GM10248 (cell line): ENCODE results near the gene COL23A1.

Experiments
- CTCF ChIA-PET: fragments of 300-600 bp; sonication (Branson Sonifier 250); formaldehyde crosslinking; extraction: SDS; loops from one replicate; lab custom pipeline; 2021; ENCODE audit warnings: antibody characterized with exemption; lab: Yijun Ruan, JAX
- POLR2A ChIA-PET: fragments of 350-650 bp; sonication (Branson Sonifier 250); formaldehyde crosslinking; extraction: SDS; loops from one replicate; lab custom pipeline; 2020; ENCODE audit warnings: antibody characterized with exemption; lab: Yijun Ruan, JAX
- DNase-seq: peaks from one replicate; pipeline ENCODE4 v3.0.0; 2012; ENCODE audit errors: extremely low spot score
- CTCF ChIP-seq: IDR thresholded peaks from 2 replicates; pipeline ENCODE4 v1.5.1; 2012; ENCODE audit warnings: mild to moderate bottlenecking, low read depth; ENCODE audit errors: extremely low read depth, missing control alignments, control extremely low read depth

The COL23A1 gene

DNA sequence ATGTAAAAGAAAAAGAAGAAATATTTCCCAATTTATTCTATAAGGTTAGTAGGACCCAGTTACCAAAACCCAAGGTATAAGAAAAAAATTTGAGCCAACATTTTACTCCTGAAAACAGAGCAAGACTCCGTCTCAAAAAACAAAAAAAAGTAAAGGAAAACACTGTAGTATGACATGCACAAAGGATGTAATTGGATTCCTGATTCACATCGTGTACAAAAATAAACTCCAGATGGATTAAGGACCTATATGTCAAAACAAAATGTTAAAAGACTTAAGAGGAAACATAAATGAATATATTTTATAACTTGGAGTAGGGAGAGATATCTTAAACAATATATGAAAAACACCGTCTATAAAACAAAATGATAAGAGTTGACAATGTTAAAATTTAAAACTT is 371.4 kb downstream of the COL23A1 start:
- POLR2A ChIA-PET: no interaction called here
- no peak for TF ChIP-seq CTCF

DNA sequence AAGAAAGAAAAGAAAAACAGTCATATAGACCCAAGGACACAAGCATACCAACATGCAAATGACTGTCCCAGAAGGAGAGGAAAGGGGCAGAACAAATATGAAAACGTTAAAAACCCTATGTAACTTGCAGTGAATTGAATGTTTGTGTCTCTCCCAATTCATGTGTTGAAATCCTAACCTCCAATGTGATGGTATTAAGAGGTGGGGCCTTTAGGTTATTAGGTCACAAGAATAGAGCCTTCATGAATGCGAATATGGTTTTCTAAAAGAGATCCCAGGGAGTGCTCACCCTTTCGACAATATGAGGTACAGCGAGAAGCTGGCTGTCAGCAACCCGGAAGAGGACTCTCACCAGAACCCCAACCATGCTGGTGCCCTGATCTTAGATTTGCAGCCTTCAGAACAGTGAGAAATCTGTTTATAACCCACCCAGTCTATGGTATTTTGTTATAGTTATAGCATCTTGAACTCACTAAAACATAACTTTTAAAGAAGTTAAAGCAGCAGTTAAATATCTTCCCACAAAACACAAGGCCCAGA is 371.9 kb downstream of the COL23A1 start:
- ChIA-PET CTCF (no interaction called here), POLR2A (interaction anchor here (2.7 kb wide), 1 partner anchor 12 kb away, joined by 17 read pairs; no protein-coding TSS in a partner anchor)
- no peak for DNase-seq
- no peak for TF ChIP-seq CTCF

More for the DNA sequence above, 371.4 kb downstream of the COL23A1 start:
- DNase-seq: no peak
- CTCF ChIA-PET: no interaction called here

DNA sequence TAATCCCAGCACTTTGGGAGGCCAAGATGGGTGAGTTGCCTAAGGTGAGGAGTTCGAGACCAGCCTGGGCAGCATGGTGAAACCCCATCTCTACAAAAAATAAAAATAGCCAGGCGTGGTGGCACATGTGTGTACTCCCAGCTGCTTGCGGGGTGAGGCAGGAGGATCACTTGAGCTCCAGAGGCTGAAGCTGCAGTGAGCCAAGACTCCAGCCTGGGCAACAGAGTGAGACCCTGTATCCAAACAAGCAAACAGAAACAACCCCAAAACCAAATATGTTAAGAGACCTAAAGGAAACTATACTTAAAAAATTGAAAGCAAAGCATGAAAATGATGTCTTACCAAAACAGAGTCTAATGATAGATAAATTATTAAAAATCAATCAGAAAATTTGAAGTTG is 373.4 kb downstream of the COL23A1 start:
- TF ChIP-seq CTCF: no peak
- CTCF ChIA-PET: interaction anchor here (0.9 kb wide), 1 partner anchor 12 kb away, joined by 3 read pairs; no protein-coding TSS in a partner anchor
- DNase-seq: no peak
- POLR2A ChIA-PET: interaction anchor here (1.3 to 5.1 kb wide), 3 partner anchors 10 to 14 kb away, joined by 5 to 39 read pairs (median 17); partner anchors contain the start of gene HNRNPAB

DNA sequence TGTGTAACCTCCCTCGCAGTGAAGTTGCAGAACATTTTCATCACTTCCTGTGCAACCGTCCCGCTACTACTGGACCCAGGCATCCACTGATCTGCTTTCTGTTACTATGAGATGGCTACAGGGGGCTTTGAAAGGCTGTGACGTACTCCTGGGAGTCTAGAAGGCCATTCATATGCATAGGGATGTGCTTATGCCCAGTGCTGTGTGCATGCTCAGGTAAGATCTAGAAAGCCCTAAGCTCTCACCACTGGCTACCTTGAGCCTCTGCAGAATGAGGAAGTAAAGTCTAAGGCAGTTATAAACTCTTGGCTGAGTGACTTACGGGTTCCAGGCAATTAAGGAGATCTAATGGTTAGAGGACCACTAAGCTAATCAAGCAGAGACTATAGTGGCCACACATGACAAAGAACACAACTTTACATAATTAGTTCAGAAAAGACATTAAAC is 374.1 kb downstream of the COL23A1 start:
- ChIA-PET CTCF (interaction anchor here (0.9 to 2.0 kb wide), 2 partner anchors 13 to 19 kb away, joined by 3 to 5 read pairs; no protein-coding TSS in a partner anchor), POLR2A (interaction anchor here (1.3 to 5.1 kb wide), 3 partner anchors 9 to 15 kb away, joined by 5 to 39 read pairs (median 17); partner anchors contain the start of gene HNRNPAB)
- no peak for TF ChIP-seq CTCF
- DNase-seq: no peak

DNA sequence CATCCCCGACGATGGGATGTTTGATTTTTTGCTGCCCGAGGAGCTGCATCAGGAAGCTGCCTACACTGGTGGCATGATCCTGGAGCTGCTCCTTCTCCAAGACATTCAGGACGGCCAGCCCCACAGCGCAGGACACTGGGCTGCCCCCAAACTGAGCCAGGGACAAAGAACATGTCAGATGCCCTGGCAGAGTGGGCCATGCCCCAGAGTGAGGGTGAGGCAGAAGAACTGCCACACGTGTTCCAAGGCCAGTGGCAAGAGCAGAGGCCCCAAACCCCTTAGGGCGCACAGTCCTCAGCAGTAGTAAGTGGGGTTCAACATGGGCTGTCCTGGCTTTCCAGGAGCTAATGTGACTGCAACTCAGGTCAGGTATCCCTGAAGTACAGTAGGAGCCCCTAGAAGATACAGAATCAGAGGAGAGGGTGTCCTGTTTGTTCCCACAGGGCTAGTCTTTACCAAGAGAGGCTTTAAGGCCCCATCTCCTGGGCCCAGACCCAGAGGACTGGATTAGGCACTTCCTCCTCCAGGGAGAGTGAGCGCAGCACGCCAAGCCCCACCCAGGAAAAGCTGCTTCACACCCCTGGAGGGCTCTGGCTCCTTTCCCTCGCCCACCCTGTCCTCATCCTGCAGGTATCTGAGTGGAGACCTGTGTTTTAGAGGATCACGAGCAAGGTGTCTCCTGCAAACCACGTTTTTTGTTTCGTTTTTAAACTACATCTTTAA is 374.8 kb downstream of the COL23A1 start:
- ChIA-PET POLR2A (interaction anchor here (1.3 to 5.1 kb wide), 3 partner anchors 9 to 15 kb away, joined by 5 to 39 read pairs (median 17); partner anchors contain the start of gene HNRNPAB), CTCF (interaction anchor here (2.0 kb wide), 1 partner anchor 20 kb away, joined by 5 read pairs; no protein-coding TSS in a partner anchor)
- DNase-seq: no peak
- TF ChIP-seq CTCF: no peak

DNA sequence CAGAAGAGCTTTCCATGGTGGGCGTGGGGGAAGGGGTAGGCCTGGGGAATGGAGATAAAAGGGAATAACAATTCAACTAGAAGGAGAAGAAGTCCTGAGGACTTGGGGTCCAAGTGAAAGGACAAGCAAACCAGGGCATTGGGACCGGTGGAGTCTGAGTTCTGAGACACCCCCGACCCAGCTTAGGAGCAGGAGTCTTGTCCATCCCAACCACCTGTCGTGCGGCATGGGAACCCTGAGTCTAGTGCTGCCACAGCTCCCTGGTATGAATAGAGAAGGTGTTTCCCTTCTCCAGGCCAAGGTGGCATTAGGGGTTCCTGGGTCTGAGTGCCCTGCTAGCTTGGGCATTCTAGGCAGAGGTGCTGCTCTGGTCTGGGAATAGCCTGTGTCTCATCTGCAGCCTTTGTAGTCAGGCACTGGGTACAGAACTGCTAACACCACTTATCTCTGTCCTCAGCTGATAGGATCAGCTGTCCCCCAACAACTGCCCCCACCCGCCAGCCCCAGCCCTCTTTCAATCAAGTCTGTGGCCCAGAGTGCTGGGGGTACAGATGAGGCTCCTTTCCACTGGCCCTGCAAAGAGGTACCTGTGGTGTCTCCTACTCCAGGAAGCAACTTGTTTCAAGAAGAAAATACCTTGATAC is 375.9 kb downstream of the COL23A1 start:
- POLR2A ChIA-PET: interaction anchor here (0.9 to 5.1 kb wide), 2 partner anchors 10 kb away, joined by 3 to 39 read pairs; partner anchors contain the start of gene HNRNPAB
- CTCF ChIA-PET: interaction anchor here (1.0 to 2.0 kb wide), 2 partner anchors 17 to 21 kb away, joined by 3 to 5 read pairs; no protein-coding TSS in a partner anchor
- no peak for TF ChIP-seq CTCF
- no peak for DNase-seq
